Globus pallidus (tissue), 1 donor: ENCODE data around the gene TRMT2B.
"Not testable (repeated sequence)": the region's sequence is repeated elsewhere in the genome, so short reads cannot be mapped to it uniquely, and the experiment has no call there.

Experiments used
- DNase-seq: peaks from one replicate; pipeline ENCODE4 v3.0.0-alpha.2; 2015; ENCODE audit warnings: low spot score

TRMT2B gene

GRCh38 chrX:100999451-100999850, 52.5 kb downstream of the TRMT2B start:
- DNase-seq: no peak

GRCh38 chrX:100995469-100995868, 56.4 kb downstream of the TRMT2B start:
- DNase-seq: no peak

- DNase-seq: no peak
Observed at GRCh38 chrX:100994352-100995281, 57.3 kb downstream of the TRMT2B start.

- DNase-seq: no peak
Observed at GRCh38 chrX:100990139-100990538, 61.8 kb downstream of the TRMT2B start.

GRCh38 chrX:100984818-100985217, 67.1 kb downstream of the TRMT2B start:
- no peak for DNase-seq

- DNase-seq: not testable (repeated sequence)
Observed at GRCh38 chrX:100981498-100981845, 70.4 kb downstream of the TRMT2B start.

GRCh38 chrX:100980608-100981497, 71.1 kb downstream of the TRMT2B start:
- DNase-seq: no peak

GRCh38 chrX:100979881-100980607, 71.9 kb downstream of the TRMT2B start:
- no peak for DNase-seq

- DNase-seq: no peak
Observed at GRCh38 chrX:100976211-100976610, 75.7 kb downstream of the TRMT2B start.

- no peak for DNase-seq
Observed at GRCh38 chrX:100975212-100975611, 76.7 kb downstream of the TRMT2B start.

- no peak for DNase-seq
Observed at GRCh38 chrX:100973411-100973810, 78.5 kb downstream of the TRMT2B start.

- DNase-seq: no peak
Observed at GRCh38 chrX:100969936-100970335, 82.0 kb downstream of the TRMT2B start.

GRCh38 chrX:100969408-100969807, 82.5 kb downstream of the TRMT2B start, which contains the start of gene ARL13A:
Gene ARL13A (plus strand): TSS chrX:100969708. CDS start chrX:100973690, 3,982 bp downstream.
- DNase-seq: no peak

GRCh38 chrX:100964362-100964761, 87.5 kb downstream of the TRMT2B start:
- DNase-seq: no peak

GRCh38 chrX:100962811-100963210, 89.1 kb downstream of the TRMT2B start:
- no peak for DNase-seq
